ENCODE results near the gene ALDH9A1. TPM values are rescaled to one million over a fixed set of nuclear protein-coding genes. Genes with fewer than 3 reads are reported as not detected.
"Not testable (repeated sequence)": the region's sequence is repeated elsewhere in the genome, so short reads cannot be mapped to it uniquely, and the experiment has no call there.

Gene ALDH9A1
- 10 to 100 TPM; 34.1 to 43.2 TPM for total RNA-seq

DNA sequence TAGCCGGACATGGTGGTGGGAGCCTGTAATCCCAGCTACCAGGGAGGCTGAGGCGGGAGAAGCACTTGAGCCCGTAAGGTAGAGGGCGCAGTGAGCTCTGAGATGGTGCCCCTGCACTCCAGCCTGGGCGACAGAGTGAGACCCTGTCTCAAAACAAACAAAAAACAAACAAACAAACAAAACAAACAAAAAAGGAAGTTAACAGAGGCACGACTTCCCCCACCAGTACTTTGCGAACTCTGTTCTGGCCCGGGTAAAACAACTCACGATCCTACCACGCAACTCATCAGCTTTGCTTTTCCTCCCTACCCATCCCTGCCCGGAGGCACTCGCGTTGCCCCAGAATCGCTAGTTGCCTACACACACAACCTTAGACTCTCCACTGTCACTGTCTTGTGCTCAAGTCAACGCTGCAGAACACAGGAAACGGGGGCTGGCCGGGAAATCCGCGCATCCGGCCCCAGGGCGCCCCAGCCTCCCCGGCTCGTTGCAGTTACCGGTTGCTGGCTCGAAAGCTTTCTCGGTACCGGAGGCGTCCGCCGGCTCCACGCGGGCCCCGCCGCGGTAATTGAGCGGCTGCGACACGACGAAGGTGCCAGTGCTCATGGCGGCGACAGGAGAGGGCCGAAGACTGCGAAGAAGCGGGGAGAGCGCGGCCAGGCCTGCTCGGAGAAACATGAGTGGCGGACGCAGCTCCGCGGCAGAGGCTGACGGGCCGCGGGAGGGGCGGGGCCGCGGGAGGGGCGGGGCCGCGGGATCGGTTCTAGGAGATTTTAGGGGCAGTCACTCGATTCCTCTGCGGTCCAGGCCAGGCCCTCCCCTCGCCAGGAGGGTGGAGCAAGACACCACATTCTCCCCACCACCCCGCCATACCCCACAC, at the start of gene ALDH9A1:
TSS of gene ALDH9A1 (minus strand) at position 682 of the 880 bp plus-strand sequence. CDS start at position 678, 4 bp downstream.
- Mint-ChIP-seq H3K27ac (peak within 1 kb of the TSS; percentile 99), H3K4me3 (peak within 1 kb of the TSS; percentile 100), H3K36me3 (peaks cover 19% of the 10 kb centered on the region), H3K27me3 (no peaks in the 10 kb centered on the region), H3K9me3 (no peaks in the 10 kb centered on the region), H3K4me1 (ENCODE audit: low read depth) (peaks cover 25% of the 10 kb centered on the region)
- CTCF ChIA-PET, result interaction anchor here (0.8 to 2.3 kb wide), 20 partner anchors 12 to 792 kb away, joined by 3 to 19 read pairs (median 5); partner anchors contain the start of genes MGST3 and TMCO1
- peak; percentile 93 for DNase-seq
- intact Hi-C loops (cut with micrococcal nuclease), result loop anchor here (1.0 to 5.0 kb wide), 7 partner anchors 11 to 306 kb away; partner anchors contain the start of genes MGST3 and TMCO1
- POLR2A ChIA-PET, result interaction anchor here (1.2 to 3.5 kb wide), 5 partner anchors 12 to 131 kb away, joined by 4 to 17 read pairs (median 13); partner anchors contain the start of genes MGST3 and TMCO1

- Mint-ChIP-seq H3K27ac (no peak overlapping the region), H3K9me3 (no peaks in the 10 kb centered on the region), H3K27me3 (no peaks in the 10 kb centered on the region), H3K4me1 (ENCODE audit: low read depth) (no peaks in the 10 kb centered on the region), H3K4me3 (no peak overlapping the region), H3K36me3 (peaks cover 12% of the 10 kb centered on the region)
- ChIA-PET CTCF (interaction anchor here (1.4 kb wide), 1 partner anchor 147 kb away, joined by 3 read pairs; no protein-coding TSS in a partner anchor), POLR2A (no interaction called here)
- intact Hi-C loops (cut with micrococcal nuclease), result no loop called here
- no peak for DNase-seq
Measured at GRCh38 chr1:165747632-165748447, 49.5 kb upstream of the ALDH9A1 start.

DNA sequence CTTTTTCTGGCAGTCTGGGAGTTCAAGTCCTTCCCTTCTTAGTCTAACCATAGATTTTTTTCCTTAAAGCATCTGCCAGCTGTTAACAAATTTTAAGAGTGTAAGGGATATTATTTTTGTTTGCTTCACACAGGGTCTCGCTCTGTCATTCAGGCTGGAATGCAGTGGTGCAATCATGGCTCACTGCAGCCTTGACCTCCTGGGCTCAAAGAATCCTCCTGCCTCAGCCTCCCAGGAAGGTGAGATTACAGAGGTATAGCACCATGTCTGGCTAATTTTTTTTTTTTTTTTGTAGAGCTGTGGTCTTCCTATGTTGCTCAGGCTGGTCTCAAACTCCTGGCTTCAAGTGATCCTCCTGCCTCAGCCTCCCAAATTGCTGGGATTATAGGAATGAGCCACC, 46.6 kb upstream of the ALDH9A1 start:
- POLR2A ChIA-PET; H3K27ac Mint-ChIP-seq; intact Hi-C loops (cut with micrococcal nuclease); CTCF ChIA-PET; H3K9me3 Mint-ChIP-seq; H3K4me1 Mint-ChIP-seq (ENCODE audit: low read depth); H3K4me3 Mint-ChIP-seq; H3K27me3 Mint-ChIP-seq; DNase-seq: not testable (repeated sequence)
- peaks cover 36% of the 10 kb centered on the region for H3K36me3 Mint-ChIP-seq

DNA sequence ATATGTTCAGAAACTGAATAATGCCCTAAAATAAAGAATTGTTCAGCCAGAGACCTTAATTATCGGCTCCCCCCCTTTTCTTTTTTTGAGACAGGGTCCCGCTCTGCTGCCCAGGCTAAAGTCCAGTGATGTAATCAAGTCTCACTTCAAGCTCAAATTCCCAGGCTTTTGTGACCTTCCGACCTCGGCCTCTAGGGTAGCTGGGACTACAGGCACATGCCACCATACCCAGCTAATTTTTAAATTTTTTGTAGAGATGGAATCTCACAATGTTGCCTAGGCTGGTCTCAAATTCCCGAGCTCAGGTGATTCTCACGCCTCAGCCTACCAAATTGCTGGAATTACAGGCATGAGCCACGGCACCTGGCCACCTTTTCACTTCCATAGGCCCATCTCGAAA, 43.8 kb upstream of the ALDH9A1 start:
- Mint-ChIP-seq H3K4me3 (no peak overlapping the region), H3K36me3 (peaks cover 32% of the 10 kb centered on the region), H3K27ac (no peak overlapping the region), H3K4me1 (ENCODE audit: low read depth) (no peaks in the 10 kb centered on the region), H3K9me3 (no peaks in the 10 kb centered on the region), H3K27me3 (no peaks in the 10 kb centered on the region)
- DNase-seq, result no peak
- intact Hi-C loops (cut with micrococcal nuclease), result no loop called here
- CTCF ChIA-PET, result interaction anchor here (1.5 kb wide), 1 partner anchor 11 kb away, joined by 3 read pairs; no protein-coding TSS in a partner anchor
- POLR2A ChIA-PET, result no interaction called here

- Mint-ChIP-seq H3K27me3 (no peaks in the 10 kb centered on the region), H3K36me3 (peaks cover 33% of the 10 kb centered on the region), H3K9me3 (no peaks in the 10 kb centered on the region), H3K27ac (no peak overlapping the region), H3K4me3 (no peak overlapping the region), H3K4me1 (ENCODE audit: low read depth) (no peaks in the 10 kb centered on the region)
- POLR2A ChIA-PET, result no interaction called here
- CTCF ChIA-PET, result interaction anchor here (0.6 to 0.8 kb wide), 2 partner anchors 109 to 134 kb away, joined by 3 to 6 read pairs; no protein-coding TSS in a partner anchor
- intact Hi-C loops (cut with micrococcal nuclease), result no loop called here
- no peak for DNase-seq
Measured at GRCh38 chr1:165738794-165739193, 40.4 kb upstream of the ALDH9A1 start.

DNA sequence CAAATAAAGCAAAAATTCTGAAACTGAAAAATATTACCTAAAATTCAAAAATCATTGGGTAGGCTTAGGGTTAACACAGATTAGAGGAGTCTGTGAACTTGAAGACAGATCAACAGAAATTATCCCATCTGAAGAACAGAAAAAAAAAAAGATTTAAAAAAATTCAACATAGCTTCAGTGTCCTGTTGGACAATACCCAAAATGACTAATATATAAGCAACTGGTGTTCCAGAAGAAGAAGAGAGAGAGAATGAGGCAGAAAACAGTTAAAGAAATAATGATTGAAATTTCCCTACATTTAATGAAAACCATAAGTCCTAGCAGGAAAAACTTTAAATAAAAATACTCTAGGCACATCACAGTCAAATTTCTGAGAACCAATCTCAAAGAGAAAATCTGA, 38.8 kb upstream of the ALDH9A1 start:
- POLR2A ChIA-PET, result no interaction called here
- intact Hi-C loops (cut with micrococcal nuclease), result no loop called here
- Mint-ChIP-seq H3K27ac (no peak overlapping the region), H3K27me3 (no peaks in the 10 kb centered on the region), H3K36me3 (peaks cover 23% of the 10 kb centered on the region), H3K4me3 (no peak overlapping the region), H3K4me1 (ENCODE audit: low read depth) (no peaks in the 10 kb centered on the region), H3K9me3 (no peaks in the 10 kb centered on the region)
- DNase-seq, result no peak
- CTCF ChIA-PET, result no interaction called here

GRCh38 chr1:165734906-165735305, 36.5 kb upstream of the ALDH9A1 start:
- POLR2A ChIA-PET, result no interaction called here
- H3K27ac Mint-ChIP-seq, result no peak overlapping the region
- H3K9me3 Mint-ChIP-seq, result no peaks in the 10 kb centered on the region
- H3K36me3 Mint-ChIP-seq, result peaks cover 6% of the 10 kb centered on the region
- H3K27me3 Mint-ChIP-seq, result no peaks in the 10 kb centered on the region
- no peaks in the 10 kb centered on the region for H3K4me1 Mint-ChIP-seq (ENCODE audit: low read depth)
- no peak for DNase-seq
- intact Hi-C loops (cut with micrococcal nuclease), result no loop called here
- no peak overlapping the region for H3K4me3 Mint-ChIP-seq
- CTCF ChIA-PET, result no interaction called here

DNA sequence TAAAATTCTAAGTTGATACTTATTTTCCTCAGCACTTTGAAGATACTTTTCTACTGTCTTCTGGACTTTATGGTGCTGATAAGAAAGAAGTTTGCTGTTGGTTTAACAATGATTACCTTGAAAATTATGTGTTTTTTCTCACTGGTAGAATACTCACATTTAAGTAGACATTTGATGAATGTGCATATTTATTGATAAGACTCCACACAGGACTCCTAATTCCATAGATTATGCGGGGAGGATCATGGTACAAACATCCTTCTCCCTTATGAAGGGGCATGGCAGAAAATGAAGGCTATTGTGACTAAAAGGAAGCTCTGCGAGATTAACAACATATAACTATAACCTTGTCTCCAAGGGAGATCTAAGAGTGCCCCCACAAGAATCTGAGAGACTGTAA, 28.5 kb upstream of the ALDH9A1 start:
- intact Hi-C loops (cut with micrococcal nuclease), result no loop called here
- no peaks in the 10 kb centered on the region for H3K9me3 Mint-ChIP-seq
- no peak for DNase-seq
- H3K4me3 Mint-ChIP-seq, result no peak overlapping the region
- H3K36me3 Mint-ChIP-seq, result peaks cover 15% of the 10 kb centered on the region
- ChIA-PET POLR2A (no interaction called here), CTCF (no interaction called here)
- no peak overlapping the region for H3K27ac Mint-ChIP-seq
- no peaks in the 10 kb centered on the region for H3K4me1 Mint-ChIP-seq (ENCODE audit: low read depth)
- H3K27me3 Mint-ChIP-seq, result no peaks in the 10 kb centered on the region

DNA sequence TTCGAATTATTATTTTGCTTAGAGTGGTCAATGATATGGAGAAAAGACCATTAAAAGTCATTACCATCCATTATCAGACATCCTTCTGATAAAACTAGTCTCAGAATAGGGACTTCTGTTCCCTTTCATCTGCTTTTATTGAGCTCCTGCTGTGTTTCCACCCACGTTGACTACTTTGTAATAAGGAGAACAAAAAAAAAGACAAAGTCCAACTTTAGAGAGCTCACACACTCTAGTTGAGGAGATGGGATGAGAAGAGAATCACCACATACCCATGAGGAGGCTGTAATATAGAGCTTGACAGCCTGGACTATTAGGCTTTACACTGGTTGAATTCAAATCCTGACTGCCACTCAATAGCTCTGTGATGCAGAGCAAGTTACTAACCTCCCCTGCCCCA, 27.8 kb upstream of the ALDH9A1 start:
- intact Hi-C loops (cut with micrococcal nuclease), result no loop called here
- no peak overlapping the region for H3K4me3 Mint-ChIP-seq
- DNase-seq, result no peak
- H3K27me3 Mint-ChIP-seq, result no peaks in the 10 kb centered on the region
- no peak overlapping the region for H3K27ac Mint-ChIP-seq
- CTCF ChIA-PET, result no interaction called here
- POLR2A ChIA-PET, result no interaction called here
- peaks cover 15% of the 10 kb centered on the region for H3K36me3 Mint-ChIP-seq
- no peaks in the 10 kb centered on the region for H3K9me3 Mint-ChIP-seq
- no peaks in the 10 kb centered on the region for H3K4me1 Mint-ChIP-seq (ENCODE audit: low read depth)

DNA sequence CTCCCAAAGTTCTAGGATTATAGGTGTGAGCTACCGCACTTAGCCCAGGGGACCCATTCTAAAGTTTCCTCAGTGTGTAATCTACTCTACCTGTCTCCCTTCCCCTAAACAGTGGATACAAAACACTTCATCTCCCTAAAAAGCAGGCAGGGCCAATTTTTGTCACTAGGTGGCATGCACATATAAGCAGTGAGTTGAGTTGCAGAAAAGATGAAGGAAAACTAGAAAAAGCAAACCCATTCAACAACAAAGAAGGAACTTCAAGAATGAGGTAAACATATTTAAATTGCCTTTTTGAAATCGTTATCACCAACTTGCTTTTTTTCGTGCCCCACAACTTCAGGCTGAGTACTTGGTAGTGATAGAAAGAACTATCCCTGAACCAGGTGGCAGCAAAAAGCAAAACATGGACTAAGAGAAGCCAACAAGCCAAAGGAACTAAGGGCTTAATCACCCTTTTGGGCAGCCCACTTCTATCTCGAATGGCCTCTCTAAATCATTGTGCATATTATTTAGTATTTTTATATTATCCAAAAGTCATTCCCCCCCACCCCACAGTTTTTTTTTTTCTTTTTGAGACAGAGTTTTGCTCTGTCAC, 19.7 kb upstream of the ALDH9A1 start:
- Mint-ChIP-seq H3K4me3 (no peak overlapping the region), H3K4me1 (ENCODE audit: low read depth) (no peaks in the 10 kb centered on the region), H3K9me3 (no peaks in the 10 kb centered on the region), H3K36me3 (no peaks in the 10 kb centered on the region), H3K27me3 (no peaks in the 10 kb centered on the region), H3K27ac (no peak overlapping the region)
- intact Hi-C loops (cut with micrococcal nuclease), result loop anchor here (1.0 kb wide), 1 partner anchor 196 kb away; no protein-coding TSS in a partner anchor
- DNase-seq, result peak; percentile 39
- ChIA-PET CTCF (interaction anchor here (2.2 kb wide), 1 partner anchor 196 kb away, joined by 12 read pairs; no protein-coding TSS in a partner anchor), POLR2A (no interaction called here)

DNA sequence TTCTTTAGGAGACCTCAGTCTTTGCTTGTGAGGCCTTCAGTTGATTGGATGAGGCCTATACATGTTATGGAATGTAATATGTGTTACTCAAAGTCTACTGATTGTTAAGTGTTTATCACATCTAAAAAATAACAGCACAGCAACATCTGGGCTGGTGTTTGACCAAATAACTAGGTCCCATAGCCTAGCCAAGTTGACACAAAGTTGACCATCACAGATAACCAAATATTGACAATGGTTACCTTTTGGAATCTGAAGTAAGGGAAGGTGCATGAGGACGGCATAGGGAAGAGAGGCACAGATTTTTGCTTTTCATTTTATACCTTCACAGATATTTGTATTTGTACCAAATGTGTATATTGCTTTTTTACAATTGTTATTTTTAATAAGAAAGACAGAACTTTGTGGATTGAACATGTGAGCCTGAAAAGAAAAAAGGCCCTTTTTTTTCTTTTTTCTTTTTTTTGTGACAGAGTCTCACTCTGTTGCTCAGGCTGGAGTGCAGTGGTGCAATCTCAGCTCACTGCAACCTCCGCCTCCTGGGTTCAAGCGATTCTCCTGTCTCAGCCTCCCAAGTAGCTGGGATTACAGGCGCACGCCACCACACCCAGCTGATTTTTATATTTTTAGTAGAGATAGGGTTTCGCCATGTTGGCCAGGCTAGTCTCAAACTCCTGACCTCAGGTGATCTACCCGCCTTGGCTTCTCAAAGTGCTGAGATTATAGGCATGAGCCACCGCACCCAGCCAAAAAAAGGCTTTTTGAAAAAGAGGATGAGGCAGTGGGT, 18.1 kb upstream of the ALDH9A1 start:
- DNase-seq; H3K4me3 Mint-ChIP-seq; H3K27me3 Mint-ChIP-seq; H3K27ac Mint-ChIP-seq; H3K36me3 Mint-ChIP-seq; H3K4me1 Mint-ChIP-seq (ENCODE audit: low read depth); H3K9me3 Mint-ChIP-seq; intact Hi-C loops (cut with micrococcal nuclease); POLR2A ChIA-PET: not testable (repeated sequence)
- CTCF ChIA-PET, result interaction anchor here (1.3 kb wide), 1 partner anchor 198 kb away, joined by 3 read pairs; no protein-coding TSS in a partner anchor
